HEK293 (cell line): ENCODE data around the gene ADRA2B.

Source experiments
- CTCF ChIA-PET: fragments of 350-600 bp; formaldehyde crosslinking; extraction: SDS; loops from one replicate; lab custom pipeline; 2021; ENCODE audit warnings: antibody characterized with exemption; lab: Yijun Ruan, JAX
- POLR2A ChIA-PET: fragments of 300-600 bp; formaldehyde crosslinking; extraction: SDS; loops from one replicate; lab custom pipeline; 2020; ENCODE audit warnings: antibody characterized with exemption, inconsistent platforms; lab: Yijun Ruan, JAX
- H3K27ac ChIP-seq: fragments of 200-500 bp; sonication (Bioruptor generic); 2 replicates; pipeline ENCODE4 v1.5.1; 2014; ENCODE audit warnings: low read depth, low read length, control low read depth, inconsistent platforms; ENCODE audit errors: extremely low read depth
- H3K36me3 ChIP-seq, 2 experiments: fragments of 200-500 bp in 1 of 2; sonication (Bioruptor generic) in 1 of 2; 1 replicate in 1 of 2; 2 replicates in 1 of 2; pipeline ENCODE4 v1.5.1; 2014 to 2017; ENCODE audit warnings: inconsistent platforms in 2 of 2, low read length in 2 of 2; ENCODE audit not compliant: control insufficient read depth in 2 of 2, insufficient read depth in 1 of 2
- H3K4me1 ChIP-seq: fragments of 200-500 bp; sonication (Bioruptor generic); 2 replicates; pipeline ENCODE4 v1.5.1; 2014; ENCODE audit warnings: mild to moderate bottlenecking, low read length, inconsistent platforms; ENCODE audit not compliant: control insufficient read depth, insufficient read depth
- H3K4me3 ChIP-seq: 2 replicates; pipeline ENCODE4 v1.5.1; 2011; ENCODE audit warnings: low read depth, mild to moderate bottlenecking, control low read depth, low read length, moderate library complexity
- H3K9me3 ChIP-seq: fragments of 200-500 bp; sonication (Bioruptor generic); 2 replicates; pipeline ENCODE4 v1.5.1; 2014; ENCODE audit warnings: low read depth, low read length, inconsistent platforms; ENCODE audit not compliant: control insufficient read depth, insufficient read depth
- BCL11B ChIP-seq: fragments of 450-650 bp; formaldehyde crosslinking; IDR thresholded peaks from 2 replicates; pipeline ENCODE4 v1.5.1; 2016; ENCODE audit warnings: low read depth, missing biosample characterization, missing genetic modification characterization
- GLI2 ChIP-seq: fragments of 450-650 bp; formaldehyde crosslinking; IDR thresholded peaks from 2 replicates; pipeline ENCODE4; 2017; ENCODE audit warnings: missing biosample characterization, missing genetic modification characterization, low read depth, borderline replicate concordance
- INSM2 ChIP-seq: fragments of 450-650 bp; formaldehyde crosslinking; IDR thresholded peaks from 2 replicates; pipeline ENCODE4 v1.5.1; 2016; ENCODE audit warnings: missing biosample characterization, missing genetic modification characterization
- KLF1 ChIP-seq: fragments of 450-650 bp; formaldehyde crosslinking; IDR thresholded peaks from 2 replicates; pipeline ENCODE4 v1.5.1; 2016; ENCODE audit warnings: missing biosample characterization, missing genetic modification characterization
- KLF10 ChIP-seq: fragments of 450-650 bp; IDR thresholded peaks from 2 replicates; pipeline ENCODE4 v1.5.1; 2018; ENCODE audit warnings: missing biosample characterization, mild to moderate bottlenecking, missing genetic modification characterization
- SETDB1 ChIP-seq: IDR thresholded peaks from one replicate; pipeline ENCODE4 v1.6.1; 2017; ENCODE audit warnings: mild to moderate bottlenecking, low read length, moderate library complexity, mixed read lengths; ENCODE audit not compliant: insufficient read length
- ZBTB11 ChIP-seq: fragments of 450-650 bp; formaldehyde crosslinking; conservative IDR thresholded peaks from 2 replicates; pipeline ENCODE4 v1.5.1; 2016; ENCODE audit warnings: low read depth, missing biosample characterization, missing genetic modification characterization
- ZNF169 ChIP-seq: fragments of 450-650 bp; formaldehyde crosslinking; IDR thresholded peaks from 2 replicates; pipeline ENCODE4 v1.5.1; 2016; ENCODE audit warnings: missing biosample characterization, missing genetic modification characterization
- ZNF23 ChIP-seq: fragments of 450-650 bp; formaldehyde crosslinking; IDR thresholded peaks from 2 replicates; pipeline ENCODE4 v1.5.1; 2016; ENCODE audit warnings: missing biosample characterization, missing genetic modification characterization, borderline replicate concordance
- ZNF350 ChIP-seq: fragments of 450-650 bp; formaldehyde crosslinking; IDR thresholded peaks from 2 replicates; pipeline ENCODE4 v1.5.0; 2017; ENCODE audit warnings: missing biosample characterization, mild to moderate bottlenecking, missing genetic modification characterization
- ZNF394 ChIP-seq: fragments of 450-650 bp; formaldehyde crosslinking; IDR thresholded peaks from 2 replicates; pipeline ENCODE4 v1.5.1; 2016; ENCODE audit warnings: missing biosample characterization, missing genetic modification characterization, mild to moderate bottlenecking, moderate library complexity, borderline replicate concordance
- ZNF433 ChIP-seq: fragments of 450-650 bp; formaldehyde crosslinking; IDR thresholded peaks from 2 replicates; pipeline ENCODE4 v1.5.1; 2016; ENCODE audit warnings: missing biosample characterization, missing genetic modification characterization, low read depth
- ZNF561 ChIP-seq: fragments of 450-650 bp; IDR thresholded peaks from 2 replicates; pipeline ENCODE4 v1.5.1; 2018; ENCODE audit warnings: missing biosample characterization, missing genetic modification characterization, borderline replicate concordance
- ZNF596 ChIP-seq: fragments of 450-650 bp; IDR thresholded peaks from 2 replicates; pipeline ENCODE4 v1.5.0; 2018; ENCODE audit warnings: missing biosample characterization, mild to moderate bottlenecking, missing genetic modification characterization, moderate library complexity
- ZNF747 ChIP-seq: fragments of 450-650 bp; formaldehyde crosslinking; IDR thresholded peaks from 2 replicates; pipeline ENCODE4 v1.5.1; 2016; ENCODE audit warnings: missing biosample characterization, missing genetic modification characterization
- ZNF785 ChIP-seq: fragments of 450-650 bp; formaldehyde crosslinking; IDR thresholded peaks from 2 replicates; pipeline ENCODE4 v1.5.1; 2016; ENCODE audit warnings: missing biosample characterization, missing genetic modification characterization
- ZNF843 ChIP-seq: fragments of 450-650 bp; formaldehyde crosslinking; IDR thresholded peaks from 2 replicates; pipeline ENCODE4 v1.5.1; 2016; ENCODE audit warnings: missing biosample characterization, missing genetic modification characterization
- ZSCAN18 ChIP-seq: fragments of 450-650 bp; formaldehyde crosslinking; IDR thresholded peaks from 2 replicates; pipeline ENCODE4 v1.5.1; 2016; ENCODE audit warnings: missing biosample characterization, missing genetic modification characterization

Gene ADRA2B

GRCh38 chr2:96129528-96130120 lies 13.3 kb upstream of the ADRA2B start:
- no peak overlapping the region for H3K27ac ChIP-seq
- no peaks in the 10 kb centered on the region for H3K36me3 ChIP-seq
- H3K4me1 ChIP-seq, result no peaks in the 10 kb centered on the region
- TF ChIP-seq ZSCAN18 (tag by site-specific recombination), result no peak
- CTCF ChIA-PET, result no interaction called here
- POLR2A ChIA-PET, result no interaction called here
- no peaks in the 10 kb centered on the region for H3K9me3 ChIP-seq
- H3K4me3 ChIP-seq, result no peak overlapping the region

- POLR2A ChIA-PET, result no interaction called here
- Histone ChIP-seq H3K27ac (no peak overlapping the region), H3K4me1 (no peaks in the 10 kb centered on the region)
- no peak for TF ChIP-seq ZNF747
- TF ChIP-seq ZNF350 (tag by site-specific recombination), result no peak
- TF ChIP-seq ZNF785 (tag by site-specific recombination), result no peak
- TF ChIP-seq ZNF169, result no peak
- TF ChIP-seq ZNF596 (tag by site-specific recombination), result no peak
- TF ChIP-seq SETDB1, result no peak
- no peak for TF ChIP-seq ZNF433
- TF ChIP-seq, all 188 proteins: peak for 0
- Histone ChIP-seq H3K4me3 (no peak overlapping the region), H3K9me3 (no peaks in the 10 kb centered on the region), H3K36me3 (no peaks in the 10 kb centered on the region)
- CTCF ChIA-PET, result no interaction called here
Observed at GRCh38 chr2:96128456-96128855, 12.1 kb upstream of the ADRA2B start.

- Histone ChIP-seq H3K27ac (no peak overlapping the region), H3K9me3 (no peaks in the 10 kb centered on the region), H3K4me3 (no peak overlapping the region), H3K4me1 (no peaks in the 10 kb centered on the region), H3K36me3 (no peaks in the 10 kb centered on the region)
- POLR2A ChIA-PET, result no interaction called here
- TF ChIP-seq ZNF394 (tag by site-specific recombination) (no peak), ZNF23 (no peak)
- CTCF ChIA-PET, result interaction anchor here (0.5 to 0.7 kb wide), 2 partner anchors 14 to 84 kb away, joined by 3 to 4 read pairs; partner anchors contain the start of gene ASTL
Observed at GRCh38 chr2:96124406-96125265, 8.3 kb upstream of the ADRA2B start.

GRCh38 chr2:96123936-96124335 lies 7.6 kb upstream of the ADRA2B start:
- ChIA-PET CTCF (interaction anchor here (0.5 kb wide), 2 partner anchors 84 to 893 kb away, joined by 3 to 4 read pairs; no protein-coding TSS in a partner anchor), POLR2A (no interaction called here)
- H3K27ac ChIP-seq, result no peak overlapping the region
- no peaks in the 10 kb centered on the region for H3K4me1 ChIP-seq
- H3K9me3 ChIP-seq, result no peaks in the 10 kb centered on the region
- no peaks in the 10 kb centered on the region for H3K36me3 ChIP-seq
- no peak overlapping the region for H3K4me3 ChIP-seq
- TF ChIP-seq GLI2 (tag by site-specific recombination) (no peak), BCL11B (tag by site-specific recombination) (no peak), ZNF561 (tag by site-specific recombination) (no peak), KLF1 (tag by site-specific recombination) (no peak), INSM2 (tag by site-specific recombination) (no peak), ZBTB11 (tag by site-specific recombination) (no peak), KLF10 (tag by site-specific recombination) (no peak), ZNF843 (tag by site-specific recombination) (no peak)
